OCI-LY7 (cell line): ENCODE data around the gene KMO. TPM values are rescaled to one million over a fixed set of nuclear protein-coding genes. Genes with fewer than 3 reads are reported as not detected.

Experiments used
- BruUV-seq: library from RNA; stranded (reverse); fragments of 400-500 nt; replicated peaks from 2 replicates; lab custom pipeline; 2021; lab: Mats Ljungman, UMichigan
- CTCF ChIA-PET: fragments of 300-600 bp; sonication (Branson Sonifier 250); formaldehyde crosslinking; loops from one replicate; lab custom pipeline; 2022; ENCODE audit warnings: antibody characterized with exemption; ENCODE audit not compliant: unreplicated experiment; lab: Charles Lee
- POLR2A ChIA-PET: fragments of 300-600 bp; sonication (Branson Sonifier 250); formaldehyde crosslinking; loops from one replicate; lab custom pipeline; 2022; ENCODE audit warnings: antibody characterized with exemption; lab: Charles Lee
- DNase-seq: peaks from one replicate; pipeline ENCODE4 v3.0.0-alpha.2; 2015; ENCODE audit warnings: low spot score
- H2AFZ ChIP-seq: fragments of 200-600 bp; sonication (generic), shearing (Covaris generic); 2 replicates; pipeline ENCODE4 v1.6.1; 2014; ENCODE audit warnings: mild to moderate bottlenecking, antibody characterized with exemption, low read length, moderate library complexity
- H3K27ac ChIP-seq: fragments of 200-600 bp; sonication (generic); 2 replicates; pipeline ENCODE4 v1.5.1; 2014; ENCODE audit warnings: mixed run types, low read depth, mild to moderate bottlenecking, moderate library complexity, low read length, inconsistent platforms; ENCODE audit not compliant: poor library complexity, severe bottlenecking
- H3K36me3 ChIP-seq: fragments of 200-600 bp; sonication (generic); 2 replicates; pipeline ENCODE4 v1.6.1; 2014; ENCODE audit warnings: mild to moderate bottlenecking, antibody characterized with exemption, low read length, moderate library complexity, mixed read lengths; ENCODE audit not compliant: insufficient read depth
- H3K4me1 ChIP-seq: fragments of 200-600 bp; sonication (generic); 2 replicates; pipeline ENCODE4 v1.5.1; 2014; ENCODE audit warnings: mild to moderate bottlenecking, low read length; ENCODE audit not compliant: insufficient read depth, poor library complexity, severe bottlenecking
- H3K4me2 ChIP-seq: fragments of 200-600 bp; sonication (generic); 2 replicates; pipeline ENCODE4 v1.6.1; 2014; ENCODE audit warnings: mild to moderate bottlenecking, low read length
- H3K4me3 ChIP-seq: fragments of 200-600 bp; sonication (generic); 2 replicates; pipeline ENCODE4 v1.5.1; 2014; ENCODE audit warnings: mild to moderate bottlenecking, low read depth, low read length; ENCODE audit not compliant: poor library complexity, severe bottlenecking
- H3K79me2 ChIP-seq: fragments of 200-600 bp; sonication (generic); 2 replicates; pipeline ENCODE4 v1.6.1; 2016; ENCODE audit warnings: low read depth, mild to moderate bottlenecking, low read length, moderate library complexity, mixed read lengths; ENCODE audit not compliant: insufficient read depth
- H3K9me2 ChIP-seq: fragments of 200-600 bp; sonication (generic); 2 replicates; pipeline ENCODE4 v1.6.1; 2016; ENCODE audit warnings: mild to moderate bottlenecking, low read length, mixed read lengths; ENCODE audit not compliant: insufficient read depth
- H3K9me3 ChIP-seq: fragments of 200-600 bp; sonication (generic); 2 replicates; pipeline ENCODE4 v1.6.1; 2014; ENCODE audit warnings: mild to moderate bottlenecking, mixed run types, low read length, mixed read lengths
- H4K20me1 ChIP-seq: fragments of 200-600 bp; sonication (generic); 2 replicates; pipeline ENCODE4 v1.6.1; 2014; ENCODE audit warnings: mild to moderate bottlenecking, antibody characterized with exemption, low read length, moderate library complexity, mixed read lengths; ENCODE audit not compliant: insufficient read depth
- CTCF ChIP-seq: fragments of 200-600 bp; sonication (generic); conservative IDR thresholded peaks from 2 replicates; pipeline ENCODE4 v1.5.1; 2014; ENCODE audit warnings: mild to moderate bottlenecking, antibody characterized with exemption, low read length, moderate library complexity, mixed read lengths
- EZH2phosphoT487 ChIP-seq: fragments of 200-600 bp; sonication (generic); IDR thresholded peaks from 2 replicates; pipeline ENCODE4 v1.6.1; 2018; ENCODE audit warnings: low read depth, borderline replicate concordance, mild to moderate bottlenecking, mixed run types, antibody characterized with exemption, low read length, moderate library complexity, mixed read lengths
- intact Hi-C: fragments of 100-400 bp; cut with micrococcal nuclease; formaldehyde crosslinking; loops from one replicate; pipeline ENCODE4 v1.10.0; 2022; ENCODE audit not compliant: unreplicated experiment
- total RNA-seq, 2 experiments: library from RNA; depleted of rRNA in 1 of 2; stranded (reverse); fragments of >200 nt in 1 of 2; shearing (Covaris generic) in 1 of 2; gene quantifications; 2 replicates each; pipeline ENCODE4 v1.2.3, GENCODE V29; 2014 to 2022

Gene KMO
- total RNA-seq, 2 experiments from 2014 or later: 3.2 to 14.2 TPM

GRCh38 chr1:241520080-241520465, 12.1 kb upstream of the KMO start:
- POLR2A ChIA-PET: interaction anchor here (0.6 to 1.4 kb wide), 8 partner anchors 9 to 616 kb away, joined by 3 to 7 read pairs (median 3); no protein-coding TSS in a partner anchor
- CTCF ChIA-PET: no interaction called here
- Histone ChIP-seq H3K4me1 (peaks cover 21% of the 10 kb centered on the region), H3K4me3 (peak overlapping the region; percentile 88), H3K27ac (no peak overlapping the region), H2AFZ (peak overlapping the region; percentile 89), H3K9me2 (no peaks in the 10 kb centered on the region), H3K79me2 (peaks cover 13% of the 10 kb centered on the region; the same call in 1 of the 2 replicates), H3K4me2 (peak overlapping the region; percentile 80), H3K36me3 (peaks cover 18% of the 10 kb centered on the region), H3K9me3 (no peaks in the 10 kb centered on the region), H4K20me1 (no peaks in the 10 kb centered on the region)
- no TSS peak for BruUV-seq
- intact Hi-C loops: no loop called here
- no peak for DNase-seq
- TF ChIP-seq CTCF (no peak), EZH2phosphoT487 (no peak)

GRCh38 chr1:241521718-241522117, 10.5 kb upstream of the KMO start:
- H3K79me2 ChIP-seq: peaks cover 13% of the 10 kb centered on the region; the same call in 1 of the 2 replicates
- H4K20me1 ChIP-seq: no peaks in the 10 kb centered on the region
- ChIA-PET POLR2A (interaction anchor here (0.5 to 1.1 kb wide), 3 partner anchors 9 to 16 kb away, joined by 3 to 4 read pairs (median 3); no protein-coding TSS in a partner anchor), CTCF (no interaction called here)
- H2AFZ ChIP-seq: no peak overlapping the region
- 0 out of 2 replicates have a peak, but pooled peaks cover 6% of the 10 kb centered on the region for H3K36me3 ChIP-seq
- H3K27ac ChIP-seq: no peak overlapping the region
- no peak overlapping the region for H3K4me3 ChIP-seq
- H3K4me2 ChIP-seq: no peak overlapping the region
- intact Hi-C loops: no loop called here
- no peak for TF ChIP-seq EZH2phosphoT487
- BruUV-seq: no TSS peak
- H3K4me1 ChIP-seq: peaks cover 19% of the 10 kb centered on the region
- no peaks in the 10 kb centered on the region for H3K9me3 ChIP-seq
- no peaks in the 10 kb centered on the region for H3K9me2 ChIP-seq
- DNase-seq: no peak

- H3K4me2 ChIP-seq: no peak overlapping the region
- H3K9me3 ChIP-seq: no peaks in the 10 kb centered on the region
- no TSS peak for BruUV-seq
- TF ChIP-seq EZH2phosphoT487 (no peak), CTCF (no peak)
- no peaks in the 10 kb centered on the region for H3K79me2 ChIP-seq
- ChIA-PET POLR2A (interaction anchor here (0.7 to 2.3 kb wide), 4 partner anchors 12 to 326 kb away, joined by 3 to 8 read pairs (median 6); no protein-coding TSS in a partner anchor), CTCF (interaction anchor here (0.6 kb wide), 1 partner anchor 102 kb away, joined by 3 read pairs; no protein-coding TSS in a partner anchor)
- H3K4me3 ChIP-seq: no peak overlapping the region
- no peaks in the 10 kb centered on the region for H4K20me1 ChIP-seq
- no peaks in the 10 kb centered on the region for H3K9me2 ChIP-seq
- no peak for DNase-seq
- intact Hi-C loops: no loop called here
- H2AFZ ChIP-seq: no peak overlapping the region
- no peak overlapping the region for H3K27ac ChIP-seq
- H3K36me3 ChIP-seq: no peaks in the 10 kb centered on the region
- peaks cover 9% of the 10 kb centered on the region for H3K4me1 ChIP-seq
These were observed 7.2 kb upstream of the KMO start for GRCh38 chr1:241525026-241525425.
